Measurements from ENCODE around the gene SYCP3. TPM values are rescaled to one million over a fixed set of nuclear protein-coding genes. Genes with fewer than 3 reads are reported as not detected.

SYCP3 gene
- total RNA-seq, 1 donor from 2014 or later: 0.04 TPM

DNA sequence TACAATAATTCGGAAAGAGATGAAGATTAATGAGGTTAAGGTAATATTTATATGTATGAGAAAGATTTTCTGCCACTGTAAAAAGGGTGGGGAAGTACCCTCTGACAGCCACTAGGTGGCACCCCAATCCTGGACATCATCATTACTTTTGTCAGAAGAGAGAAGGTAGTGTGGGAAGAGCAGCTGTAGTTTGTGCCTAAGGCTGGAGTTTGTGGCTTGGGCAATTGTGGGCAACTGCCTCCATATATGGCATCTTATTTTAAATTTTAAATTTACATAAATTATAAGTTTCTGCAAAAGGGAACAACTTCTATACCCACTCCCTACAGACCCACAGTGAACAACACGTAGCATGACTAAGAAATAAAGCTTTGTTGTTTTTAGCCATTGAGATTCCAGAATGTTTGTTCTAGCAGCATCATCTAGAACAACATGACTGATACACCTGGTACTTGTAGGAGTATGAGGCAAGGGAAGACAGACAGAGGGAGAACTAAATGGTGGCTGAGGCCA lies 34.4 kb upstream of the SYCP3 start:
- H3K27ac Mint-ChIP-seq: no peak overlapping the region

DNA sequence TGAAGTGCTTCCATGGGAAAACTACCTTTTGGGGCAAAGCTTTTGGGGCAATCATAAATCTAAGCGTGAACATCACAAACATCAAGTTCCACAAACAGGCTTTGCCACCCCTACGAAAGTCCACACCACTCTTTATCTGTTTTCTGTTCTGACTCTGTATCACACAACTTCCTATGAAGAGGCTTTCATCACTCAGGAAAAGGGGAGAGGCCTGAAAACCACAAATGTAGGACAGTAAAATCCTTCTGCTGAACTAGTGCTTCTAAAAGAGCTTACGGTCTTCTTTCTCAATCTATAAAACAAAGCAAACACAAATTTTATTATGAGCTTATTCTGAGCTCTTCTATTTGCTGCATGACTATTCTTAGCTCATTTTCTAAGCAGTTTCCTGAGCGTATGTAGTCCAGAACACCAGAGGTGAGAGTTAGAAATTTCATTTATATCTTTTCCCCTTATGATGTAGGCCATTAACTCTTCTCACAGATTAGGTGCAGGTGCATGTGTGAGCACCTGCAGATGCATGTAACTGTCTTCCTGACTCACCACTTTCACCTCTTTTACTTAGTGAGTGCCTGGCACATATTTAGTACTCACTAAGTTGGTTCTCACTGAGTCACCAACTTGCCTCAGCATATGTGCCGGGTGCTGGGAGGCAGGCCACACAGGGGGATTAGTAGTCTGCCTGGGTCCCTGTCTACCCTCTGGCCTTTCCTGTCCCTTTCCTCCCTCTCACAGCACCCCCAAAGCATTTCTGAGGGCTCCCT lies 32.9 kb upstream of the SYCP3 start:
- no peaks in the 10 kb centered on the region for H3K4me1 Mint-ChIP-seq

More for the DNA sequence above, 34.4 kb upstream of the SYCP3 start:
- no peaks in the 10 kb centered on the region for H3K9me3 ChIP-seq (ENCODE audit: low read depth)
- TF ChIP-seq, protein P1, sequence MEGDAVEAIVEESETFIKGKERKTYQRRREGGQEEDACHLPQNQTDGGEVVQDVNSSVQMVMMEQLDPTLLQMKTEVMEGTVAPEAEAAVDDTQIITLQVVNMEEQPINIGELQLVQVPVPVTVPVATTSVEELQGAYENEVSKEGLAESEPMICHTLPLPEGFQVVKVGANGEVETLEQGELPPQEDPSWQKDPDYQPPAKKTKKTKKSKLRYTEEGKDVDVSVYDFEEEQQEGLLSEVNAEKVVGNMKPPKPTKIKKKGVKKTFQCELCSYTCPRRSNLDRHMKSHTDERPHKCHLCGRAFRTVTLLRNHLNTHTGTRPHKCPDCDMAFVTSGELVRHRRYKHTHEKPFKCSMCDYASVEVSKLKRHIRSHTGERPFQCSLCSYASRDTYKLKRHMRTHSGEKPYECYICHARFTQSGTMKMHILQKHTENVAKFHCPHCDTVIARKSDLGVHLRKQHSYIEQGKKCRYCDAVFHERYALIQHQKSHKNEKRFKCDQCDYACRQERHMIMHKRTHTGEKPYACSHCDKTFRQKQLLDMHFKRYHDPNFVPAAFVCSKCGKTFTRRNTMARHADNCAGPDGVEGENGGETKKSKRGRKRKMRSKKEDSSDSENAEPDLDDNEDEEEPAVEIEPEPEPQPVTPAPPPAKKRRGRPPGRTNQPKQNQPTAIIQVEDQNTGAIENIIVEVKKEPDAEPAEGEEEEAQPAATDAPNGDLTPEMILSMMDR (IDR thresholded peaks at IDR 0.05): peak; percentile 90
- TF ChIP-seq EZH2phosphoT487 (IDR thresholded peaks at IDR 0.05): no peak
- no peaks in the 10 kb centered on the region for H3K36me3 ChIP-seq
- no peaks in the 10 kb centered on the region for H4K20me1 ChIP-seq (ENCODE audit: low read depth)
- Mint-ChIP-seq H3K4me1 (no peaks in the 10 kb centered on the region), H3K36me3 (no peaks in the 10 kb centered on the region), H3K27me3 (ENCODE audit: insufficient read depth, low read depth) (no peaks in the 10 kb centered on the region), H3K4me3 (no peak overlapping the region), H3K9me3 (no peaks in the 10 kb centered on the region)
- DNase-seq (ENCODE audit: low spot score): peak; percentile 61
- no peaks in the 10 kb centered on the region for H3K4me1 ChIP-seq
- no peak overlapping the region for H3K4me3 ChIP-seq
- no peak overlapping the region for H3K9ac ChIP-seq
- no peaks in the 10 kb centered on the region for H3K27me3 ChIP-seq
- H3K4me2 ChIP-seq: no peak overlapping the region
- no peak overlapping the region for H3K27ac ChIP-seq
- no peak overlapping the region for H2AFZ ChIP-seq (replicated peaks)
- no peaks in the 10 kb centered on the region for H3F3A ChIP-seq (ENCODE audit: low read depth)
- no peaks in the 10 kb centered on the region for H3K79me2 ChIP-seq (ENCODE audit: low read depth)

DNA sequence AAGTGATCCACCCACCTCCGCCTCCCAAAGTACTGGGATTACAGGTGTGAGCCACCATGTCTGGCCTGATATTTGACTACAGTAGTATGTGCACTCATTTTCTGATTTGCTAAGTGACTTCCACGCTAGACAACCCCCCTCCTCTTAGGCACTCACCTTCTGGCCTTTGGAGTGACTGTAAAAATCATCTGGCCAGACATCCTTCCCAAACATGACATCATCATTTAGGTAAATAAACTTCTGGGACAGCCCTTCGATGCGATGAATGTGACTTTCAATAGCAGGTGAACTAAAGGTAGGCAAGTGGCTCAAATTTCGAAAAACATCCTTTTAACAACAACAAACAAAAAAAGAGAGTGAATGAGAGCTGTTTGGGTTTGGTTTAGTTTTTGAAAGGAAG lies 30.6 kb upstream of the SYCP3 start:
- H3K27me3 Mint-ChIP-seq (ENCODE audit: insufficient read depth, low read depth): no peaks in the 10 kb centered on the region
- no peaks in the 10 kb centered on the region for H3K9me3 Mint-ChIP-seq
- H2AFZ ChIP-seq (replicated peaks): no peak overlapping the region
- H3K36me3 ChIP-seq: no peaks in the 10 kb centered on the region
- no peak overlapping the region for H3K27ac ChIP-seq
- H3K9me3 ChIP-seq (ENCODE audit: low read depth): no peaks in the 10 kb centered on the region
- no peaks in the 10 kb centered on the region for H3K79me2 ChIP-seq (ENCODE audit: low read depth)
- no peaks in the 10 kb centered on the region for H3K27me3 ChIP-seq
- no peaks in the 10 kb centered on the region for H3K36me3 Mint-ChIP-seq
- no peak overlapping the region for H3K4me2 ChIP-seq
- no peaks in the 10 kb centered on the region for H3K4me1 Mint-ChIP-seq
- H3F3A ChIP-seq (ENCODE audit: low read depth): no peaks in the 10 kb centered on the region
- H3K4me3 ChIP-seq: no peak overlapping the region
- H4K20me1 ChIP-seq (ENCODE audit: low read depth): no peaks in the 10 kb centered on the region
- no peak overlapping the region for H3K4me3 Mint-ChIP-seq
- TF ChIP-seq, protein P1 (IDR thresholded peaks at IDR 0.05): no peak
- TF ChIP-seq EZH2phosphoT487 (IDR thresholded peaks at IDR 0.05): no peak
- no peak overlapping the region for H3K27ac Mint-ChIP-seq
- H3K4me1 ChIP-seq: no peaks in the 10 kb centered on the region
- no peak overlapping the region for H3K9ac ChIP-seq
- no peak for DNase-seq (ENCODE audit: low spot score)

More for the DNA sequence above, 32.9 kb upstream of the SYCP3 start:
- no peaks in the 10 kb centered on the region for H3K27me3 Mint-ChIP-seq (ENCODE audit: insufficient read depth, low read depth)
- Histone ChIP-seq H3K36me3 (no peaks in the 10 kb centered on the region), H3K27ac (no peak overlapping the region), H3K9me3 (ENCODE audit: low read depth) (no peaks in the 10 kb centered on the region), H3K4me1 (no peaks in the 10 kb centered on the region), H3K4me2 (no peak overlapping the region), H3K79me2 (ENCODE audit: low read depth) (no peaks in the 10 kb centered on the region), H3K27me3 (no peaks in the 10 kb centered on the region), H3K4me3 (no peak overlapping the region), H2AFZ (replicated peaks) (no peak overlapping the region), H4K20me1 (ENCODE audit: low read depth) (no peaks in the 10 kb centered on the region), H3K9ac (no peak overlapping the region), H3F3A (ENCODE audit: low read depth) (no peaks in the 10 kb centered on the region)
- no peaks in the 10 kb centered on the region for H3K36me3 Mint-ChIP-seq
- DNase-seq (ENCODE audit: low spot score): no peak
- no peak for TF ChIP-seq EZH2phosphoT487 (IDR thresholded peaks at IDR 0.05)
- no peak for TF ChIP-seq EZH2 (IDR thresholded peaks at IDR 0.05)
- TF ChIP-seq, protein P1 (IDR thresholded peaks at IDR 0.05): no peak
- H3K9me3 Mint-ChIP-seq: no peaks in the 10 kb centered on the region
- no peak overlapping the region for H3K4me3 Mint-ChIP-seq
- H3K27ac Mint-ChIP-seq: no peak overlapping the region
